Glutamatergic neuron (in vitro differentiated cells): ENCODE data around the gene ANP32E. TPM values are rescaled to one million over a fixed set of nuclear protein-coding genes. Genes with fewer than 3 reads are reported as not detected.
"Not testable (repeated sequence)": the region's sequence is repeated elsewhere in the genome, so short reads cannot be mapped to it uniquely, and the experiment has no call there.

Experiments used
- DNase-seq: peaks from one replicate; pipeline ENCODE4 v3.0.0; 2022
- H3K27ac Mint-ChIP-seq: one replicate; pipeline ENCODE4 v1.8.0; 2020; ENCODE audit warnings: mild to moderate bottlenecking, mixed read lengths, inconsistent platforms; ENCODE audit not compliant: unreplicated experiment
- H3K27me3 Mint-ChIP-seq: one replicate; pipeline ENCODE4 v1.8.0; 2020; ENCODE audit warnings: mild to moderate bottlenecking, moderate library complexity, mixed read lengths, inconsistent platforms; ENCODE audit not compliant: unreplicated experiment
- H3K36me3 Mint-ChIP-seq: one replicate; pipeline ENCODE4 v1.8.0; 2020; ENCODE audit warnings: mild to moderate bottlenecking, mixed read lengths, inconsistent platforms; ENCODE audit not compliant: unreplicated experiment
- H3K4me1 Mint-ChIP-seq: one replicate; pipeline ENCODE4 v1.8.0; 2020; ENCODE audit warnings: mild to moderate bottlenecking, low read depth, mixed read lengths, inconsistent platforms; ENCODE audit not compliant: unreplicated experiment
- H3K4me3 Mint-ChIP-seq: one replicate; pipeline ENCODE4 v1.8.0; 2020; ENCODE audit warnings: mild to moderate bottlenecking, mixed read lengths, inconsistent platforms; ENCODE audit not compliant: unreplicated experiment
- H3K9me3 Mint-ChIP-seq: one replicate; pipeline ENCODE4 v1.8.0; 2020; ENCODE audit warnings: mild to moderate bottlenecking, moderate library complexity, mixed read lengths, inconsistent platforms; ENCODE audit not compliant: unreplicated experiment
- CTCF ChIP-seq: fragments of 200-600 bp; sonication (generic); IDR thresholded peaks from one replicate; pipeline ENCODE4 v1.5.0; 2021; ENCODE audit not compliant: partially characterized antibody, unreplicated experiment
- total RNA-seq: library from RNA; stranded (reverse); fragmentation: NEBNext Ultra II Directional; extraction: Animal tissue kit (Norgen Biotek cat#: 25700); gene quantifications from one replicate; pipeline ENCODE4 v1.2.1, GENCODE V29; 2021; ENCODE audit not compliant: unreplicated experiment

The ANP32E gene
- total RNA-seq, 1 donor from 2014 or later = 24.3 TPM

GRCh38 chr1:150186789-150187559 lies 48.9 kb downstream of the ANP32E start:
- DNase-seq = no peak
- Mint-ChIP-seq H3K9me3 (no peaks in the 10 kb centered on the region), H3K4me1 (peaks cover 1% of the 10 kb centered on the region), H3K27me3 (no peaks in the 10 kb centered on the region), H3K27ac (no peak overlapping the region), H3K4me3 (no peak overlapping the region), H3K36me3 (peaks cover 4% of the 10 kb centered on the region)
- peak; percentile 66 for TF ChIP-seq CTCF

- DNase-seq, H3K9me3 Mint-ChIP-seq, H3K4me3 Mint-ChIP-seq: not testable (repeated sequence)
These were observed 49.5 kb downstream of the ANP32E start for GRCh38 chr1:150186438-150186788.

GRCh38 chr1:150185481-150185880 lies 50.4 kb downstream of the ANP32E start:
- H3K27ac Mint-ChIP-seq = no peak overlapping the region
- no peak for TF ChIP-seq CTCF
- DNase-seq = no peak
- H3K4me1 Mint-ChIP-seq = peaks cover 1% of the 10 kb centered on the region
- H3K4me3 Mint-ChIP-seq = no peak overlapping the region
- no peaks in the 10 kb centered on the region for H3K9me3 Mint-ChIP-seq
- H3K27me3 Mint-ChIP-seq = no peaks in the 10 kb centered on the region
- no peaks in the 10 kb centered on the region for H3K36me3 Mint-ChIP-seq

More at GRCh38 chr1:150186438-150186788, 49.5 kb downstream of the ANP32E start:
- H3K27me3 Mint-ChIP-seq, H3K36me3 Mint-ChIP-seq, H3K4me1 Mint-ChIP-seq, H3K27ac Mint-ChIP-seq: not testable (repeated sequence)

GRCh38 chr1:150183061-150183460 lies 52.9 kb downstream of the ANP32E start:
- Mint-ChIP-seq H3K27ac (no peak overlapping the region), H3K27me3 (no peaks in the 10 kb centered on the region), H3K4me3 (no peak overlapping the region), H3K36me3 (no peaks in the 10 kb centered on the region), H3K4me1 (peaks cover 1% of the 10 kb centered on the region), H3K9me3 (no peaks in the 10 kb centered on the region)
- DNase-seq = no peak
- no peak for TF ChIP-seq CTCF

- no peak for TF ChIP-seq CTCF
- peaks cover 1% of the 10 kb centered on the region for H3K4me1 Mint-ChIP-seq
- H3K4me3 Mint-ChIP-seq = no peak overlapping the region
- H3K9me3 Mint-ChIP-seq = no peaks in the 10 kb centered on the region
- H3K36me3 Mint-ChIP-seq = no peaks in the 10 kb centered on the region
- H3K27ac Mint-ChIP-seq = no peak overlapping the region
- no peak for DNase-seq
- no peaks in the 10 kb centered on the region for H3K27me3 Mint-ChIP-seq
These were observed 53.7 kb downstream of the ANP32E start for GRCh38 chr1:150182247-150182646.
